Measurements from ENCODE around the gene PELI1. TPM values are rescaled to one million over a fixed set of nuclear protein-coding genes. Genes with fewer than 3 reads are reported as not detected.
"Not testable (repeated sequence)": the region's sequence is repeated elsewhere in the genome, so short reads cannot be mapped to it uniquely, and the experiment has no call there.

Gene PELI1
- total RNA-seq, 1 experiment from 2014 or later, result 26.2 TPM

GRCh38 chr2:64108666-64109241 is 35.5 kb downstream of the PELI1 start:
- H3K4me1 Mint-ChIP-seq (ENCODE audit: low read depth, unreplicated experiment), result peaks cover 67% of the 10 kb centered on the region
- intact Hi-C loops (cut with micrococcal nuclease; ENCODE audit: unreplicated experiment), result loop anchor here (5.0 kb wide), 1 partner anchor 34 kb away; the partner anchor contains the start of gene PELI1
- CTCF ChIA-PET, result interaction anchor here (1.0 kb wide), 1 partner anchor 218 kb away, joined by 4 read pairs; no protein-coding TSS in a partner anchor
- no peaks in the 10 kb centered on the region for H3K27me3 Mint-ChIP-seq (ENCODE audit: unreplicated experiment)
- H3K27ac Mint-ChIP-seq (ENCODE audit: unreplicated experiment), result peak overlapping the region; percentile 25
- TF ChIP-seq CTCF (IDR thresholded peaks at IDR 0.05; ENCODE audit: unreplicated experiment), result no peak
- no peak overlapping the region for H3K4me3 Mint-ChIP-seq (ENCODE audit: low read depth, unreplicated experiment)
- peaks cover 36% of the 10 kb centered on the region for H3K36me3 Mint-ChIP-seq (ENCODE audit: insufficient read depth, unreplicated experiment)
- DNase-seq, result no peak
- no peaks in the 10 kb centered on the region for H3K9me3 Mint-ChIP-seq (ENCODE audit: low read depth, unreplicated experiment)
- BruUV-seq (replicated peaks), result no TSS peak

GRCh38 chr2:64106481-64106880 is 37.7 kb downstream of the PELI1 start:
- no TSS peak for BruUV-seq (replicated peaks)
- CTCF ChIA-PET, result interaction anchor here (0.8 to 2.1 kb wide), 5 partner anchors 9 to 206 kb away, joined by 3 to 9 read pairs (median 7); no protein-coding TSS in a partner anchor

GRCh38 chr2:64105670-64106461 is 38.4 kb downstream of the PELI1 start:
- CTCF ChIA-PET, result interaction anchor here (0.8 to 2.1 kb wide), 7 partner anchors 9 to 207 kb away, joined by 3 to 9 read pairs (median 5); no protein-coding TSS in a partner anchor
- TSS peak; percentile 3 for BruUV-seq (replicated peaks)
- no peak for TF ChIP-seq CTCF (IDR thresholded peaks at IDR 0.05; ENCODE audit: unreplicated experiment)
- DNase-seq, result peak; percentile 37
- H3K9me3 Mint-ChIP-seq (ENCODE audit: low read depth, unreplicated experiment), result no peaks in the 10 kb centered on the region
- H3K4me1 Mint-ChIP-seq (ENCODE audit: low read depth, unreplicated experiment), result peaks cover 81% of the 10 kb centered on the region
- no peaks in the 10 kb centered on the region for H3K27me3 Mint-ChIP-seq (ENCODE audit: unreplicated experiment)
- peak overlapping the region; percentile 82 for H3K27ac Mint-ChIP-seq (ENCODE audit: unreplicated experiment)
- peaks cover 43% of the 10 kb centered on the region for H3K36me3 Mint-ChIP-seq (ENCODE audit: insufficient read depth, unreplicated experiment)
- intact Hi-C loops (cut with micrococcal nuclease; ENCODE audit: unreplicated experiment), result loop anchor here (2.0 to 5.0 kb wide), 2 partner anchors 13 to 36 kb away; partner anchors contain the start of gene PELI1
- peak overlapping the region; percentile 31 for H3K4me3 Mint-ChIP-seq (ENCODE audit: low read depth, unreplicated experiment)

More at GRCh38 chr2:64106481-64106880, 37.7 kb downstream of the PELI1 start:
- Mint-ChIP-seq H3K4me1 (ENCODE audit: low read depth, unreplicated experiment) (peaks cover 80% of the 10 kb centered on the region), H3K9me3 (ENCODE audit: low read depth, unreplicated experiment) (no peaks in the 10 kb centered on the region), H3K27ac (ENCODE audit: unreplicated experiment) (peak overlapping the region; percentile 82), H3K27me3 (ENCODE audit: unreplicated experiment) (no peaks in the 10 kb centered on the region), H3K4me3 (ENCODE audit: low read depth, unreplicated experiment) (peak overlapping the region; percentile 31), H3K36me3 (ENCODE audit: insufficient read depth, unreplicated experiment) (peaks cover 41% of the 10 kb centered on the region)
- intact Hi-C loops (cut with micrococcal nuclease; ENCODE audit: unreplicated experiment), result loop anchor here (5.0 kb wide), 1 partner anchor 36 kb away; the partner anchor contains the start of gene PELI1
- TF ChIP-seq CTCF (IDR thresholded peaks at IDR 0.05; ENCODE audit: unreplicated experiment), result no peak
- no peak for DNase-seq

- no peak for DNase-seq
- intact Hi-C loops (cut with micrococcal nuclease; ENCODE audit: unreplicated experiment), result loop anchor here (2.0 to 5.0 kb wide), 2 partner anchors 14 to 37 kb away; partner anchors contain the start of gene PELI1
- Mint-ChIP-seq H3K4me1 (ENCODE audit: low read depth, unreplicated experiment) (peaks cover 81% of the 10 kb centered on the region), H3K27ac (ENCODE audit: unreplicated experiment) (peak overlapping the region; percentile 84), H3K9me3 (ENCODE audit: low read depth, unreplicated experiment) (no peaks in the 10 kb centered on the region), H3K36me3 (ENCODE audit: insufficient read depth, unreplicated experiment) (peaks cover 42% of the 10 kb centered on the region), H3K27me3 (ENCODE audit: unreplicated experiment) (no peaks in the 10 kb centered on the region), H3K4me3 (ENCODE audit: low read depth, unreplicated experiment) (peak overlapping the region; percentile 31)
- CTCF ChIA-PET, result interaction anchor here (1.1 to 2.1 kb wide), 4 partner anchors 10 to 55 kb away, joined by 3 to 9 read pairs (median 7); no protein-coding TSS in a partner anchor
- BruUV-seq (replicated peaks), result no TSS peak
- TF ChIP-seq CTCF (IDR thresholded peaks at IDR 0.05; ENCODE audit: unreplicated experiment), result no peak
These were observed 39.3 kb downstream of the PELI1 start for GRCh38 chr2:64104933-64105332.

GRCh38 chr2:64102736-64103135 is 41.5 kb downstream of the PELI1 start:
- H3K4me3 Mint-ChIP-seq (ENCODE audit: low read depth, unreplicated experiment), result not testable (repeated sequence)

More at GRCh38 chr2:64102736-64103135, 41.5 kb downstream of the PELI1 start:
- peaks cover 40% of the 10 kb centered on the region for H3K36me3 Mint-ChIP-seq (ENCODE audit: insufficient read depth, unreplicated experiment)
- intact Hi-C loops (cut with micrococcal nuclease; ENCODE audit: unreplicated experiment); BruUV-seq (replicated peaks); DNase-seq; H3K27me3 Mint-ChIP-seq (ENCODE audit: unreplicated experiment); H3K9me3 Mint-ChIP-seq (ENCODE audit: low read depth, unreplicated experiment): not testable (repeated sequence)
- peaks cover 78% of the 10 kb centered on the region for H3K4me1 Mint-ChIP-seq (ENCODE audit: low read depth, unreplicated experiment)
- CTCF ChIA-PET, result interaction anchor here (0.7 to 1.4 kb wide), 2 partner anchors 74 to 209 kb away, joined by 3 read pairs; no protein-coding TSS in a partner anchor
- peak overlapping the region; percentile 66 for H3K27ac Mint-ChIP-seq (ENCODE audit: unreplicated experiment)
